SH-SY5Y (cell line): ENCODE data around the gene P2RX6.

ENCODE experiments used
- GATA2 ChIP-seq: IDR thresholded peaks from 2 replicates; pipeline ENCODE4 v1.6.1; 2011; ENCODE audit warnings: mild to moderate bottlenecking, low read depth, low read length
- GATA3 ChIP-seq: IDR thresholded peaks from 2 replicates; pipeline ENCODE4 v1.6.1; 2011; ENCODE audit warnings: low read depth, mild to moderate bottlenecking, low read length, moderate library complexity

P2RX6 gene

DNA sequence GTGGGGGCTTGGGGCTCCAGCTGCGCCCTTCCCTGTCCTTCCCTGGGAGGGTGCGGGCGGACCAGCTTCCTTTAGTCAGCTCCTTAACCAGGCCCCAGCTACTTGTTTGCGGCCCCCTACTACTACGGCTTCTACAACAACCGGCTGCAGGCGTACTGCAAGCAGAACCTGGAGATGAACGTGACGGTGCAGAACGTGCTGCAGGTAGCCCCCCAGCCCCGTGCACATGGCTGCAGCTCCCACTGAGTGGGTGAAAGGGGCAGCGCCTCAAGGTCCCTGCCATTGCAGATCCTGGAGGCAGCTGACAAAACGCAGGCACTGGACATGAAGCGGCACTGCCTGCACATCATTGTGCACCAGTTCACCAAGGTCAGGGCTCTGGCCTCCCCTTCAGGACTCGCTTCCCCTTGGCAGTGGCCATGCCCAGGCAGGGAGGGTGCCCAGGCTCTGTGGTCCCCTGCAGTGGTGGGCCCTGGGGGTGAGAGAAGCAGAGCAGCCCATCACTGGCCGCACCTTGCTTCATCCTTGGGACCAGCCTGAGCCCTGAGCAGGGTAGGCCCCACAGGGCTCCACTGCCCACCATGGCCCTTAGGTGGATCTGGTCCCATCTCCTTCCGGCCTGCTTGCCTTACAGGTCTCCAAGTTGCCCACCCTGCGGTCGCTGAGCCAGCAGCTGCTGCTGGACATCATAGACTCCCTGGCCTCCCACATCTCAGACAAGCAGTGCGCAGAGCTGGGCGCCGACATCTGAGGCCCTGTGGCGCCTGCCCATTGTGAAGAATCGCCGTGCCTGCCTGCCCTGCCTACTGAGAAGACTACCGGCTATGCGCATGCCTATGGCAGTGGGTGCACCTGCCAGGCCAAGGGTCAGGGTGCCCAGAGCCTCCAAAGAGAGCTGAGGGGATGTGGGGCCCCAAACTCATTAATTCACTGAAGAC is 18.1 kb upstream of the P2RX6 start:
- TF ChIP-seq GATA2 (no peak), GATA3 (no peak)

- no peak for TF ChIP-seq GATA3
- no peak for TF ChIP-seq GATA2
Observed at GRCh38 chr22:20997536-20998257, 17.3 kb upstream of the P2RX6 start.

- no peak for TF ChIP-seq GATA3
- no peak for TF ChIP-seq GATA2
Observed at GRCh38 chr22:20998411-20999336, 16.3 kb upstream of the P2RX6 start.

GRCh38 chr22:20999350-21000206 is 15.4 kb upstream of the P2RX6 start:
- TF ChIP-seq GATA3 (no peak), GATA2 (no peak)

GRCh38 chr22:21000207-21000986 is 14.6 kb upstream of the P2RX6 start:
- no peak for TF ChIP-seq GATA2
- no peak for TF ChIP-seq GATA3

- TF ChIP-seq GATA3 (no peak), GATA2 (no peak)
Observed at GRCh38 chr22:21000987-21001600, 13.9 kb upstream of the P2RX6 start.

DNA sequence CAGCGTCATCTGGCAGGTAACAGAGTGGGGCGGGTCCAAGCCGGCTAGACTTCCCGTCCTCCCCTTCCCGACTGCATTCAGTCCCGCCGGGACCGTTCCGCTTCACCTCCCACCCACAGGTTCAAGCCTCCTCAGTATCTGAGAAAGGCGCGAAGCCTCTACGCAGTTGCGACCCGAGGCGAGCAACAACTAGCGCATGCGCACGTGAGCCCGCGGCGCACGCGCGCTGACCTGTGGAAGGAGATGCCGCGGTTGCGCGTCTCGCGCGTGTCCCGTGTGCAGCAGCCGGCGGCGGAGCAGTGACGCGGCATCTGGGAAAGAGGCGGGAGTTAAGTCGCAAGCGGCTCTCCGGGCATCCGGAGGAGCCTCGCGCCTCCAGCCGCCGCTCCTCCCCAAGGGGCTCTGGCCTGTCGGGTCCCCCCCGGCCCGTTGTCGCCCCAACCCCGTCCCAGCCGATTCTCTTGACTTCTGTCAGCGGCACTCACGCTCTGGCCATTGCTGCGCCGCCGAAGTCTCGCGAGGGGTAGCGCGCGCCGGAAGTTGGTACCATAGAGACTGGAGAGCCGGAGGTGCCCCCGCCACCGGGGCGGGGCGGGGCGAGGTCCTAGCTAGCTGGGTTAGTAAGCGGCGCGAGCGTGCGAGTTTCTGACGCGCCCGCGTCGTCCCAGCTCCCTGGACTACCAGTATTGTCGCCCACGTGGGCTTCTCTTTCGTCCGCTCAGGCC is 13.2 kb upstream of the P2RX6 start, which contains the start of gene THAP7:
Gene THAP7 (minus strand): TSS at position 518 of the 725 bp plus-strand sequence. CDS start 207 bp downstream, at position 311.
- TF ChIP-seq GATA2: no peak
- no peak for TF ChIP-seq GATA3

DNA sequence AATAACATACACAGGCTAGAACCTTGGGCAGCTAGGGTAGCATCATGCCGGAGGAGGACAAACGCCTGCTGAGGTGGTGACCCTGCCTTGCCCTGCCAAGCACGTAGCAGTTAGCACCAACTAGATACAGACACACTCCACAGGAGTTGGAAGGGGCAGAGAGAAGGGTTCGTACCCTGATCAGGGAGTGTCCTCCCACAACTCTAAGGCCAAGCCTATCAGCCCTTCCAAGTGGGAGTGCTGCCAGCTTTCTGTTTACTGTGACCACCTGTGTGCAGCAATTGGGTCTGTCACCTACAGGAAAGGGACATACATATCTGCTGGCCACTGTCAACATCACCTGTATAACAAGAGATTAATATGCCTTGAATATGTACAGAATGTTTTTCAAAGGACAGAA is 11.2 kb upstream of the P2RX6 start:
- TF ChIP-seq GATA3 (no peak), GATA2 (no peak)

GRCh38 chr22:21009638-21010425 is 5.1 kb upstream of the P2RX6 start:
- TF ChIP-seq GATA3 (no peak), GATA2 (no peak)

GRCh38 chr22:21010426-21011113 is 4.4 kb upstream of the P2RX6 start:
- no peak for TF ChIP-seq GATA2
- TF ChIP-seq GATA3: no peak
